Activated T-helper 9 cell treated with anti-CD3 and anti-CD28 coated beads, Interleukin-2, amount 50 U/mL, for 16 hours (primary cell): ENCODE measurements around the gene RASA2.

Experiments
- DNase-seq: peaks from one replicate; pipeline ENCODE4 v3.0.0-alpha.2; 2020; ENCODE audit warnings: low read depth

The RASA2 gene

GRCh38 chr3:141486746-141487520, at the start of gene RASA2:
Gene RASA2, plus strand, starts transcription at chr3:141487027. Its CDS starts 57 bp downstream, at chr3:141487084.
- DNase-seq, result peak; percentile 59

GRCh38 chr3:141439589-141439988, 47.2 kb upstream of the RASA2 start:
- DNase-seq, result no peak

- DNase-seq, result no peak
Observed at GRCh38 chr3:141440942-141441341, 45.9 kb upstream of the RASA2 start.

GRCh38 chr3:141441381-141442364, 45.2 kb upstream of the RASA2 start:
- DNase-seq, result peak; percentile 66

GRCh38 chr3:141442446-141442845, 44.4 kb upstream of the RASA2 start:
- no peak for DNase-seq

GRCh38 chr3:141442914-141443313, 43.9 kb upstream of the RASA2 start:
- DNase-seq, result no peak

GRCh38 chr3:141444586-141445285, 42.1 kb upstream of the RASA2 start:
- DNase-seq, result no peak

- no peak for DNase-seq
Observed at GRCh38 chr3:141445990-141446389, 40.8 kb upstream of the RASA2 start.

GRCh38 chr3:141446737-141447136, 40.1 kb upstream of the RASA2 start:
- DNase-seq, result no peak

GRCh38 chr3:141447383-141447782, 39.4 kb upstream of the RASA2 start:
- DNase-seq, result no peak

- DNase-seq, result no peak
Observed at GRCh38 chr3:141448606-141449220, 38.1 kb upstream of the RASA2 start.

GRCh38 chr3:141449424-141449823, 37.4 kb upstream of the RASA2 start:
- DNase-seq, result no peak

GRCh38 chr3:141450727-141451375, 36.0 kb upstream of the RASA2 start:
- DNase-seq, result no peak

GRCh38 chr3:141452045-141452444, 34.8 kb upstream of the RASA2 start:
- DNase-seq, result no peak

GRCh38 chr3:141452773-141453172, 34.1 kb upstream of the RASA2 start:
- no peak for DNase-seq

- DNase-seq, result no peak
Observed at GRCh38 chr3:141454054-141454453, 32.8 kb upstream of the RASA2 start.

GRCh38 chr3:141454906-141455602, 31.8 kb upstream of the RASA2 start:
- no peak for DNase-seq

GRCh38 chr3:141455603-141456300, 31.1 kb upstream of the RASA2 start:
- no peak for DNase-seq

GRCh38 chr3:141456301-141456625, 30.6 kb upstream of the RASA2 start:
- no peak for DNase-seq

GRCh38 chr3:141457624-141458236, 29.1 kb upstream of the RASA2 start:
- no peak for DNase-seq
